ENCODE data around the gene TECTB.

The TECTB gene

GRCh38 chr10:112275512-112276245 is 7.5 kb upstream of the TECTB start:
- DNase-seq: no peak

- no peak for DNase-seq
Observed at GRCh38 chr10:112278871-112279270, 4.3 kb upstream of the TECTB start.

- no peak for DNase-seq
Observed at GRCh38 chr10:112279433-112279832, 3.8 kb upstream of the TECTB start.

GRCh38 chr10:112280205-112280921 is 2.8 kb upstream of the TECTB start:
- DNase-seq: no peak

- no peak for DNase-seq
Observed at GRCh38 chr10:112282086-112282485, 1.1 kb upstream of the TECTB start.

GRCh38 chr10:112286837-112287818 is 3.9 kb downstream of the TECTB start:
- DNase-seq: no peak

GRCh38 chr10:112287844-112288243 is 4.6 kb downstream of the TECTB start:
- no peak for DNase-seq

GRCh38 chr10:112288486-112288885 is 5.3 kb downstream of the TECTB start:
- DNase-seq: no peak

GRCh38 chr10:112289373-112290053 is 6.3 kb downstream of the TECTB start:
- DNase-seq: no peak

- no peak for DNase-seq
Observed at GRCh38 chr10:112290054-112290373, 6.8 kb downstream of the TECTB start.

- DNase-seq: no peak
Observed at GRCh38 chr10:112294169-112294568, 11.0 kb downstream of the TECTB start.

- DNase-seq: no peak
Observed at GRCh38 chr10:112295853-112296830, 12.9 kb downstream of the TECTB start.

GRCh38 chr10:112296908-112297331 is 13.7 kb downstream of the TECTB start:
- no peak for DNase-seq

GRCh38 chr10:112298581-112298980 is 15.4 kb downstream of the TECTB start:
- DNase-seq: no peak

- no peak for DNase-seq
Observed at GRCh38 chr10:112299456-112299855, 16.3 kb downstream of the TECTB start.

GRCh38 chr10:112302335-112302734 is 19.1 kb downstream of the TECTB start:
- no peak for DNase-seq

GRCh38 chr10:112303528-112303927 is 20.3 kb downstream of the TECTB start:
- DNase-seq: no peak

- no peak for DNase-seq
Observed at GRCh38 chr10:112304267-112304859, 21.2 kb downstream of the TECTB start.

GRCh38 chr10:112307358-112308124 is 24.3 kb downstream of the TECTB start:
- no peak for DNase-seq

- DNase-seq: no peak
Observed at GRCh38 chr10:112308125-112308502, 24.9 kb downstream of the TECTB start.

Data from activated naive CD4-positive, alpha-beta T cell treated with anti-CD3 and anti-CD28 coated beads, Interleukin-2, amount 50 U/mL, for 16 hours (primary cell).